Transverse colon (tissue), 4 donors: Measurements from ENCODE around the gene VSIG1. TPM values are rescaled to one million over a fixed set of nuclear protein-coding genes. Genes with fewer than 3 reads are reported as not detected.

Experiments
- DNase-seq: peaks from one replicate; pipeline ENCODE4 v3.0.0-alpha.2; 2019
- H3K27ac ChIP-seq, 4 donors: fragments of 200-600 bp; sonication (generic); 2 replicates each; pipeline ENCODE4 v1.5.1; 2016 to 2018; ENCODE audit warnings: inconsistent platforms in 4 of 4
- H3K27me3 ChIP-seq: fragments of 200-600 bp; sonication (generic); 2 replicates; pipeline ENCODE4 v1.5.1; 2017; ENCODE audit warnings: inconsistent platforms
- H3K36me3 ChIP-seq, 4 donors: fragments of 200-600 bp; sonication (generic); 2 replicates each; pipeline ENCODE4 v1.5.1; 2017 to 2019; ENCODE audit warnings: inconsistent platforms in 4 of 4
- H3K4me1 ChIP-seq, 4 donors: fragments of 200-600 bp; sonication (generic); 2 replicates each; pipeline ENCODE4 v1.5.1; 2017 to 2020; ENCODE audit warnings: inconsistent platforms in 4 of 4
- H3K4me3 ChIP-seq, 4 donors: fragments of 200-600 bp; sonication (generic); 1 replicate in 1 of 4; 2 replicates in 3 of 4; pipeline versions ENCODE4 v1.5.1 to v1.6.1; 2017 to 2019; ENCODE audit warnings: inconsistent platforms in 4 of 4
- H3K9me3 ChIP-seq, 2 donors: fragments of 200-600 bp; sonication (generic); 2 replicates each; pipeline ENCODE4 v1.5.1; 2017 to 2019; ENCODE audit warnings: inconsistent platforms in 2 of 2
- EP300 ChIP-seq: sonication (generic); formaldehyde crosslinking; IDR thresholded peaks from one replicate; pipeline ENCODE4 v1.6.1; 2017; ENCODE audit warnings: antibody characterized with exemption, low read depth
- POLR2A ChIP-seq: fragments of 450-650 bp; IDR thresholded peaks from one replicate; pipeline ENCODE4 v1.6.1; 2016; ENCODE audit warnings: antibody characterized with exemption, mild to moderate bottlenecking, moderate library complexity
- POLR2AphosphoS5 ChIP-seq, 3 donors: sonication (generic); formaldehyde crosslinking; IDR thresholded peaks; one replicate each; pipeline ENCODE4 v1.6.1; 2016; ENCODE audit warnings: antibody characterized with exemption in 3 of 3
- WGBS, 2 donors: methylation state at CpG; one replicate each; pipeline ENCODE4 v1.1.5; 2018; ENCODE audit warnings: low coverage in 1 of 2; 5-methylcytosine and 5-hydroxymethylcytosine counted together
- in situ Hi-C, 4 donors: fragments of 200-750 bp; cut with MboI; loops; one replicate each; pipeline versions ENCODE4 v1.15.0 to v1.15.1; 2017; ENCODE audit warnings: low sequenced_read_pairs in 3 of 4, low pct_ligation_motif_present in 1 of 4, low pct_unique_long_range_greater_than_20kb in 1 of 4
- intact Hi-C: fragments of 100-400 bp; cut with DNase I; formaldehyde crosslinking; loops from one replicate; pipeline ENCODE4 v1.15.1; 2023; ENCODE audit warnings: low total_unique reads
- total RNA-seq, 4 donors: library from RNA; depleted of rRNA; stranded (reverse); fragments of >200 nt; gene quantifications; one replicate each; pipeline ENCODE4 v1.1.0, GENCODE V29; 2016
- TF ChIP-seq, protein P1 (sequence below), 5 experiments: fragments of 200-600 bp in 3 of 5; fragments of 450-650 bp in 2 of 5; sonication (generic) in 3 of 5; IDR thresholded peaks; 1 replicate in 2 of 5; 2 replicates in 3 of 5; pipeline ENCODE4 v1.5.1; 2016 to 2017; ENCODE audit warnings: antibody characterized with exemption in 5 of 5, inconsistent platforms in 3 of 5, mild to moderate bottlenecking in 2 of 5, moderate library complexity in 1 of 5

Gene VSIG1
- total RNA-seq, 4 donors from 2014 or later, result 0.37 to 0.68 TPM; not detected in 2

DNA sequence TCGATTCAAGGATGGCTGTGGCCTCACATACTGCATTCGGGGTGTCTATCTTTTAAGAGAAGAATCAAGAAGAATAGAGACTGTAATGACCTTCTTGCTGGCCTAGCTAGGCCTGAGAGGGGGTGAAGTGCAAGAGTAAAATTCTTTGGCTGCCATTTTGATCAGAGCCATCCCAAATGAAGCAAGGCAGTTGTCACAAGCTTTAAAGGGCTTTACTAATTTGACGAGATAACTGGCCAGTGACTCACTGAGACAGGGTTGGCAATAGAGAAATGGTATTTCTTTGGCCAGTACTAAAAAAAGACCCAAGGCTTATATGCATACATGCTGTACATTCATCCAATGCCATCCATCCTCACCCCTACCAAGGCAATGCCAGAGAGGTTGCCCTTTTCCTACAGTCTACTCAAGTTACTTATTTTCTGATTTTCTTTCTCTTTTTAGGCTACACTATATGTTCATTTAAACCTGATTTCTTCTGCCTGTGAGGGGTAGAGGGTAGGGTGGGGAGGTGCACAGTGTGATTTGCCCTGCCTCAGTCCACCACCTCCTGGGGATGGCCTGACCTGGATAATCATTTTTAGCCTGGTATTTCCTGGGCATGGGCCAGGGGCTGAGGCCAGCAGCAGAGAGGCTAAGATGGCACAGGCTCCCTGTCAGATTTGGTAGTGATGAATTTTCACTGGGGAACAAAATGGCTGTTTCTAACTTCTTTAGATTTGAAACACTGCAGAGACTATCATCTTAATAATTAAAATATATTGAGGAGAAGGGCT is 78.9 kb downstream of the VSIG1 start:
- intact Hi-C loops, result no loop called here

DNA sequence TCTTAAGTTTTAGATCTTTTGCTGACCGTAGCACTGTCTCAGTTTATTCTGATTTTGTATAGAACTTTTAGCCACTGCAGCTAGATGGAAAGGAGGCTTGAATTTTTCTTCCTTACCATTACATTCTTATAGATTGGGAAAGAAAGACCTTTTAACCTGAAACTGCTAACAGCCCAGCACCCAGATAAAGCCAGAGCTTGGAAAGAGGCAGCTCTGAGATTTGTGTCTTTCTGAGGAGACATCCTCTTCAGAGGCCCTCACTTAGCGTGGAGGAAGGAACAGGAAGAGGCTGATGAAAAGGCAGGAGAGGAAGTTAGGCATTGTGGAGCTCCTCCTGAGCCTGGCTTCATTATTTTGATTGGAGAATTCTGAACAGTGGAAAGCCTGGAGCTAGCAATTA is 81.8 kb downstream of the VSIG1 start:
- H3K36me3 ChIP-seq, result no peaks in the 10 kb centered on the region
- TF ChIP-seq POLR2AphosphoS5 (IDR thresholded peaks at IDR 0.05) (no peak), EP300 (no peak), POLR2A (no peak)
- TF ChIP-seq, protein P1, sequence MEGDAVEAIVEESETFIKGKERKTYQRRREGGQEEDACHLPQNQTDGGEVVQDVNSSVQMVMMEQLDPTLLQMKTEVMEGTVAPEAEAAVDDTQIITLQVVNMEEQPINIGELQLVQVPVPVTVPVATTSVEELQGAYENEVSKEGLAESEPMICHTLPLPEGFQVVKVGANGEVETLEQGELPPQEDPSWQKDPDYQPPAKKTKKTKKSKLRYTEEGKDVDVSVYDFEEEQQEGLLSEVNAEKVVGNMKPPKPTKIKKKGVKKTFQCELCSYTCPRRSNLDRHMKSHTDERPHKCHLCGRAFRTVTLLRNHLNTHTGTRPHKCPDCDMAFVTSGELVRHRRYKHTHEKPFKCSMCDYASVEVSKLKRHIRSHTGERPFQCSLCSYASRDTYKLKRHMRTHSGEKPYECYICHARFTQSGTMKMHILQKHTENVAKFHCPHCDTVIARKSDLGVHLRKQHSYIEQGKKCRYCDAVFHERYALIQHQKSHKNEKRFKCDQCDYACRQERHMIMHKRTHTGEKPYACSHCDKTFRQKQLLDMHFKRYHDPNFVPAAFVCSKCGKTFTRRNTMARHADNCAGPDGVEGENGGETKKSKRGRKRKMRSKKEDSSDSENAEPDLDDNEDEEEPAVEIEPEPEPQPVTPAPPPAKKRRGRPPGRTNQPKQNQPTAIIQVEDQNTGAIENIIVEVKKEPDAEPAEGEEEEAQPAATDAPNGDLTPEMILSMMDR (IDR thresholded peaks at IDR 0.05), result no peak
- WGBS, 2 donors, result 75% methylated on average over 2 of the region's 2 CpGs; no CpG with 5 or more reads in 1 of the 2 donors
- no peaks in the 10 kb centered on the region for H3K27me3 ChIP-seq
- H3K27ac ChIP-seq, result no peak overlapping the region
- H3K4me3 ChIP-seq, result no peak overlapping the region
- H3K4me1 ChIP-seq, result no peaks in the 10 kb centered on the region
- intact Hi-C loops (no loop called here), in situ Hi-C loops (no loop called here)
- no peaks in the 10 kb centered on the region for H3K9me3 ChIP-seq
- DNase-seq, result no peak

More for the DNA sequence above, 78.9 kb downstream of the VSIG1 start:
- TF ChIP-seq POLR2A (no peak), EP300 (no peak), POLR2AphosphoS5 (IDR thresholded peaks at IDR 0.05) (no peak)
- TF ChIP-seq, protein P1 (IDR thresholded peaks at IDR 0.05), result no peak
- in situ Hi-C loops, result no loop called here
- peaks cover 0 to 2% (median 0%) of the 10 kb centered on the region in 4 donors for H3K4me1 ChIP-seq
- no peaks in the 10 kb centered on the region for H3K27me3 ChIP-seq
- WGBS, 2 donors, result 74 to 100% methylated on average over 1 to 3 of the region's 3 CpGs
- no peaks in the 10 kb centered on the region for H3K36me3 ChIP-seq
- no peak overlapping the region for H3K4me3 ChIP-seq
- no peaks in the 10 kb centered on the region for H3K9me3 ChIP-seq
- no peak overlapping the region for H3K27ac ChIP-seq
- DNase-seq, result no peak

DNA sequence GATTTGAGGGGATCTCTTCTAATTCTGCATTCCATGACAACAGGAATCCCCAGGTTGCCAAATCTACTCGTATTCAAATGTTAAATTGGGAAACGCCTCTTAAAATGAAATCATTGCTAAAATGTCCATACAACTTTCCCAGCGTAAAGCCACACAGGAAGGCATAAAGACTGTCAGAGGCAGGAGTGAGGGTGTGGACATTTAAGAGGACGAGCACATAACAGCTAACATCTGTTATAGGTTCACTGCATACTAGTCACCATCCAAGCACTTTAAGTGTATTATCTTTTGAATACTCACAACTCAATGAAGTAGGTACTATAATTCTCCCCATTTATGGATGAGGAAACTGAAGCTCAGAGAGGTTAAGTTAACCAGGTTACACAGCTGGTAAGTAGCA is 82.3 kb downstream of the VSIG1 start:
- WGBS, 2 donors, result 79 to 100% methylated on average over 2 to 4 of the region's 4 CpGs
- H3K27ac ChIP-seq, result no peak overlapping the region
- in situ Hi-C loops, result no loop called here
- no peaks in the 10 kb centered on the region for H3K9me3 ChIP-seq
- no peak overlapping the region for H3K4me3 ChIP-seq
- no peaks in the 10 kb centered on the region for H3K4me1 ChIP-seq
- intact Hi-C loops, result no loop called here
- no peaks in the 10 kb centered on the region for H3K36me3 ChIP-seq
- TF ChIP-seq POLR2A, result no peak
- TF ChIP-seq POLR2AphosphoS5 (IDR thresholded peaks at IDR 0.05), result no peak
- TF ChIP-seq, protein P1 (IDR thresholded peaks at IDR 0.05), result no peak
- no peak for TF ChIP-seq EP300
- no peak for DNase-seq
- H3K27me3 ChIP-seq, result no peaks in the 10 kb centered on the region

Other genes with a start within 250 kb of the VSIG1 start
- 10 to 100 TPM in 2 of 4 donors, 1 to 10 TPM in 2; 4.6 to 76.6 (median 12.8) TPM for gene MID2, start 219.2 kb upstream of the VSIG1 start, total RNA-seq
- gene TEX13B, start 62.7 kb upstream of the VSIG1 start, total RNA-seq, result not detected
- gene PSMD10, start 46.5 kb downstream of the VSIG1 start, total RNA-seq, result 10 to 100 TPM in 3 of 4 donors, 1 to 10 TPM in 1; 8.2 to 37.0 (median 29.9) TPM
- gene ATG4A, start 46.7 kb downstream of the VSIG1 start, total RNA-seq, result 10 to 100 TPM in 3 of 4 donors, 1 to 10 TPM in 1; 3.2 to 20.9 (median 13.1) TPM